HG03432 (cell line): ENCODE measurements around the gene SCARF2.
"Not testable (repeated sequence)": the region's sequence is repeated elsewhere in the genome, so short reads cannot be mapped to it uniquely, and the experiment has no call there.

Experiments
- ATAC-seq: cut with Tn5 transposase; IDR thresholded peaks from one replicate; pipeline ENCODE4 v1.9.1; 2021; ENCODE audit warnings: mild to moderate bottlenecking, moderate library complexity; ENCODE audit not compliant: unreplicated experiment

SCARF2 gene

DNA sequence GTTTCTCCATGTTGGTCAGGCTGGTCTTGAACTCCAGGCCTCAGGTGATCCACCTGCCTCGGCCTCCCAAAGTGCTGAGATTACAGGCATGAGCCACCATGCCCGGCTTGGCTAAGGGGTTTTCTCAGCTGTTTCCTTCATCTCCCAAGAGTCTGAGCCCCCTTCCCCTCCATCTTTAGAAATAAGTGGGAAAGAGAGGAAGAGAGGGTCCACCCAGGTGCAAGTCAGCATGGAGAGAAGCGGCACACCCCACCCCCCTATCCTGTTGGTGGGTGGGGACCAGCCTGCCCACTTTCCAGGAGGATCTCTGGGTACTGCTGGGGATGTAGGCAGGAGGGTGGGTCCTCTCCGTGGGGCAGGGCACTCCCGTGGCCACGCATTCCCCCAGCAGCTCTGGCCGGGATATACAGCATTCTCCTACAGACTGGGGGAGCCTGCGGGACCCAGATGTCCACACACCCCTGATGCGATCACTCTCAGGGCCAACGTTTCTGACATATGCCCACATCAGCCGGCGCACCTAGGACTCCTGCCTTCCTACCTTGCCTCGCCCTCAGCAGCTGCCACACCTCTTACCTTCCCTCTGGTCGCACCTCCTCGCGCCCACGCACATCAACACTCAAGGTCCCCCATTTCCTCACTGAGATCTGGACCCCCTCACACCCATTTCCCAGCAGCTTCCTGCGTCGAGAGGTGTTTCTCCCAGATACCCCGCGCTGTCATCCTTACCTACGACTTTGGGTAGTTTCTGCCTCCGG, 8.9 kb downstream of the SCARF2 start:
- ATAC-seq = no peak

DNA sequence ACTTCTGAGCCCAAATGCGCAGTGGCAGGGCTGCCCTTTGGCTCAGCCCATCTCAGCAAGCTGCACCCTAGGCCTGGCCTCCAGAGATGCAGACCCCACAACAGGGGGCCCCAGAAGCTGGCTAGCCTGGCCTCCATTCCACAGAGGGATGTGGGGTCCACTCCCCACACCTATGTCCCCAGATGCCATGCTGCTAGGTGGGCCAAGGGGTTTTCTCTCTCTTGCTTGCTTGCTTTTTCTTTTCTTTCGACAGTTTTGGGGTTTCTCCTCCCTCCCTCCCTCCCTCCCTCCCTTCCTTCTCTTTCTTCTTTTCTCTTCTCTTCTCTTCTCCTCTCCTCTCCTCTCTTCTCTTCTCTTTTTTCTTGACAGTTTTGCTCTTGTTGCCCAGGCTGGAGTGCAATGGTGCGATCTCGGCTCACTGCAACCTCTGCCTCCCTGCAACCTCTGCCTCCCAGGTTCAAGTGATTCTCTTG, 9.6 kb downstream of the SCARF2 start:
- no peak for ATAC-seq

- no peak for ATAC-seq
Observed at GRCh38 chr22:20427104-20427944, 10.3 kb downstream of the SCARF2 start.

- ATAC-seq = no peak
Observed at GRCh38 chr22:20426259-20426615, 11.4 kb downstream of the SCARF2 start.

- no peak for ATAC-seq
Observed at GRCh38 chr22:20425566-20426258, 11.9 kb downstream of the SCARF2 start.

DNA sequence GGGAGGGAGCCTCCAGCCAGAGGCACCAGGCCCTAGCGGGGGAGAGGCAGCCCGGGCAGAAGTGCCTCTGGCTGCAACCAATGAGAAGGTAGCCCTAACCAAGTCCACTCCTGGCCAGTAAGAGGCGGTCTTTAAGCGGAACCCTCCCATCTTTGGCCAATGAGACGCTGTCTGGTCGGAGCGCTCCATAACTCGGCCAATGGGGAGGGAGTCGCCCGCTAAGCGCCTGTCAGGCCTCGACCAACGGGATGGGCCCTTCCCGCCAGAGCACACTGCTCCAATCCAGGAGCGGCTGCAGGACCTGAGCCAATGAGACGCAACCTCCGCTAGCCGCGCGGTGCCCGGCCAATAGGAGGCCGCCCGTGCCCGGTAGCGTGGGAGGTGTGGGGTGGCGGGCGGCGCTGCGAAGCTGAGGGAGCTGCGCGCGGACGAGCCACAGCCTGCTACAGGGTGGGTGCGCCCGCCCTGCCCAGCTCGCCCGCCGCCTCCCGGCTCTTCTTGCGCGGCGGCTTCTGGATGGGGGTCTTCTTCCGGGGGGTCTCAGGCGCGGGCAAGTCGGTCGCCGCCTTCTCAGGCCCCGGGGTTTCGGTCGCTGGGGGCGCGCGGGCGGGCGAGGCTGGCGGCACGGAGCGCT, 12.6 kb downstream of the SCARF2 start:
- ATAC-seq = no peak

DNA sequence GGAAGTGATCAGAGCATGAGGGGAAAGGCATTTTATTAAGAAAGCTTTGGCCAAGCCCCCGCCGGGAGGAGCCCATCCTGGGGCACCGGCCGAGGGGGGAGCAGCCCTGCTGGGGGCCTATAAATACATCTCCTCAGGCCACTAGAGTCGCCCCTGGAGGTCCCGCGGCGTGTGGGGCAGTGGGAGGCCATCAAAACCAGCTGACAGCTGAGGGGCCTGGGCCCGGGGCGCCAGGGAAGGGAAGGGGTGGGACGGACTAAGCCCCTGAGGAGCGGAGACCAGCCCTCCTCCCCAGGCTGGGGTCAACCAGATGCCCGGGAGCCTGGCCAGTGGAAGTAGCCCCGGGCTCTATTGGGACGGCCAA, 13.1 kb downstream of the SCARF2 start:
- no peak for ATAC-seq

GRCh38 chr22:20423906-20424551, 13.6 kb downstream of the SCARF2 start:
- no peak for ATAC-seq

- no peak for ATAC-seq
Observed at GRCh38 chr22:20423008-20423905, 14.4 kb downstream of the SCARF2 start.

DNA sequence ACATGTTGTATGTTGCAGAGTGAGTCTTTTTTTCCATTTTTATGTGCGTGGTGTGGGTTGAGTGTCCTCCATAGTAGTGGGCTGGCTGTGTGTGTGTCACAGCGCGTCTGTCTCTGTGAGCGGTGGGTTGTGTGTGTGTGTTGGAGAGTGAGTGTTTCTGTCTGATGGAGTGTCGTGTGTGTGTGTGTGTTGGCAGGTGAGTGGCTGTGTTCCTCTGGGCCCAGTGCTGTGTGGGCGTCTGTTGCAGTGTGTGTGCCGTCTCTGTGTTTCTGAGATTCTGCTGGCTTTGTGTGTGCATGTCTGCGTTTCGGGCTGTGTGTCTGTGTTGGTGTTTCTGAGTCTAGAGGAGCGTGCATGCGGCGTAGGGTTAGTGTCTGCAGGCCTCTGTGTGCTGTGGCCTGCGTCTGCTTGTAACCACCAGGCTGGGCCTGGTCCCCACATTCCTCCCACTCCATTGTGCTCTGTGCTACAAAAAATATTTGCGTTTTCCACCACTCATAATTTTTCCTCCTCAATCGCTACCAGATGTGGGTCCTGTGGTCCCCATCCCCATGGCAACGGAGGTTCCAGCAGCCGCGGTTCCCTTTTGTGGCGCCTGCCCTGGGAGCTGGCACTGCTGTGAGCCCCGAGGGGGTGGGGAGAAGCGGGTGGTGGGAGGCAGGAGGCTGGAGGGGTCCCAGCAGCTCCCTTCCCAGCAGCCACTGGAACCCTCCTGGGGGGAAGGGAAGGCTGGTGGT, 15.2 kb downstream of the SCARF2 start:
- no peak for ATAC-seq

DNA sequence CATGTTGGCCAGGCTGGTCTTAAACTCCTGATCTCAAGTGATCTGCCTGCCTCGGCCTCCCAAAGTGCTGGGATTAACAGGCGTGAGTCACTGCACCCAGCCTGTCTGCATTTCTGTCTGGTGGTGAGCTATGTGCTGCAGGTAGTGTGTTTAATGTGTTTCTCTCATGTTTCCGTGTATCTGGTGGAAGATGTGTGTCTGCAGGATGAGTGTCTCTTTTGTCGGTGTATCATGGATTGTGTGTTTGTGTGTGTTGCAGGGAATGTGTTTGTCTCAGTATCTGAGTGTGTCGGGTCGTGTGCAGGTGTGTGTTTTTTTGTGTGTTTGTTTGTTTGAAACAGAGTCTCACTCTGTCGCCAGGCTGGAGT, 16.1 kb downstream of the SCARF2 start:
- no peak for ATAC-seq

GRCh38 chr22:20420157-20420842, 17.3 kb downstream of the SCARF2 start:
- no peak for ATAC-seq

- no peak for ATAC-seq
Observed at GRCh38 chr22:20419664-20419951, 18.0 kb downstream of the SCARF2 start.

- no peak for ATAC-seq
Observed at GRCh38 chr22:20418211-20418788, 19.3 kb downstream of the SCARF2 start.

DNA sequence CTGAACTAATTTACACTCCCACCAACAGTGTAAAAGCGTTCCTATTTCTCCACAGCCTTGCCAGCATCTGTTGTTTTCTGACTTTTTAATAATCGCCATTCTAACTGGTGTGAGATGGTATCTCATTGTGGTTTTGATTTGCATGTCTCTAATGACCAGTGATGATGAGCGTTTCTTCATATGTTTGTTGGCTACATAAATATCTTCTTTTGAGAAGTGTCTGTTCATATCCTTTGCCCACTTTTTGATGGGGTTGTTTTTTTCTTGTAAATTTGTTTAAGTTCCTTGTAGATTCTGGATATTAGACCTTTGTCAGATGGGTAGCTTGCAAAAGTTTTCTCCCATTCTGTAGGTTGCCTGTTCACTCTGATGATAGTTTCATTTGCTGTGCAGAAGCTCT, 21.9 kb downstream of the SCARF2 start:
- not testable (repeated sequence) for ATAC-seq

- not testable (repeated sequence) for ATAC-seq
Observed at GRCh38 chr22:20415241-20415640, 22.4 kb downstream of the SCARF2 start.

DNA sequence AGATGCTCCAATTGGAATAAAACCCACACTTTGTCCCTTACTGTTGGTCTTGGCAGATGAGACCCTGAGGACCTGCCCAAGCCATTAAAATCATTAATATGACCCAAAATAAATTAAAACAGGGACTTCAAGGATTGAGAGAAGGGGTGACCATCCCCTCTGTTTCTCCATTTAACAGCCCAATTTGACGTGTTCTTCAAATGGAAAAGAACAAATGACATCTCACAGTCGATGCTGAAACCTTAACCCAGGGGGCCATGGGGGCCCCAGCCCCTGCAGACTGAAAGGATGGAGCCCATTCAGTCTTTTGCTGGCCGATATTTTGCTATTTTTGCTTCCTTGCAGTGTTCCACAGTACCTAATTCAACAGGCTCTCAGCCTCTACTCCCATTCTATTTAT, 23.2 kb downstream of the SCARF2 start:
- ATAC-seq = no peak

- ATAC-seq = no peak
Observed at GRCh38 chr22:20414059-20414440, 23.6 kb downstream of the SCARF2 start.
